OCI-LY7 (cell line): ENCODE results near the gene KRTAP10-3. TPM values are rescaled to one million over a fixed set of nuclear protein-coding genes. Genes with fewer than 3 reads are reported as not detected.

ENCODE experiments used
- BruUV-seq: library from RNA; stranded (reverse); fragments of 400-500 nt; replicated peaks from 2 replicates; lab custom pipeline; 2021; lab: Mats Ljungman, UMichigan
- CTCF ChIA-PET: fragments of 300-600 bp; sonication (Branson Sonifier 250); formaldehyde crosslinking; loops from one replicate; lab custom pipeline; 2022; ENCODE audit warnings: antibody characterized with exemption; ENCODE audit not compliant: unreplicated experiment; lab: Charles Lee
- POLR2A ChIA-PET: fragments of 300-600 bp; sonication (Branson Sonifier 250); formaldehyde crosslinking; loops from one replicate; lab custom pipeline; 2022; ENCODE audit warnings: antibody characterized with exemption; lab: Charles Lee
- DNase-seq: peaks from one replicate; pipeline ENCODE4 v3.0.0-alpha.2; 2015; ENCODE audit warnings: low spot score
- H2AFZ ChIP-seq: fragments of 200-600 bp; sonication (generic), shearing (Covaris generic); 2 replicates; pipeline ENCODE4 v1.6.1; 2014; ENCODE audit warnings: mild to moderate bottlenecking, antibody characterized with exemption, low read length, moderate library complexity
- H3K27ac ChIP-seq: fragments of 200-600 bp; sonication (generic); 2 replicates; pipeline ENCODE4 v1.5.1; 2014; ENCODE audit warnings: mixed run types, low read depth, mild to moderate bottlenecking, moderate library complexity, low read length, inconsistent platforms; ENCODE audit not compliant: poor library complexity, severe bottlenecking
- H3K36me3 ChIP-seq: fragments of 200-600 bp; sonication (generic); 2 replicates; pipeline ENCODE4 v1.6.1; 2014; ENCODE audit warnings: mild to moderate bottlenecking, antibody characterized with exemption, low read length, moderate library complexity, mixed read lengths; ENCODE audit not compliant: insufficient read depth
- H3K4me1 ChIP-seq: fragments of 200-600 bp; sonication (generic); 2 replicates; pipeline ENCODE4 v1.5.1; 2014; ENCODE audit warnings: mild to moderate bottlenecking, low read length; ENCODE audit not compliant: insufficient read depth, poor library complexity, severe bottlenecking
- H3K4me2 ChIP-seq: fragments of 200-600 bp; sonication (generic); 2 replicates; pipeline ENCODE4 v1.6.1; 2014; ENCODE audit warnings: mild to moderate bottlenecking, low read length
- H3K4me3 ChIP-seq: fragments of 200-600 bp; sonication (generic); 2 replicates; pipeline ENCODE4 v1.5.1; 2014; ENCODE audit warnings: mild to moderate bottlenecking, low read depth, low read length; ENCODE audit not compliant: poor library complexity, severe bottlenecking
- H3K79me2 ChIP-seq: fragments of 200-600 bp; sonication (generic); 2 replicates; pipeline ENCODE4 v1.6.1; 2016; ENCODE audit warnings: low read depth, mild to moderate bottlenecking, low read length, moderate library complexity, mixed read lengths; ENCODE audit not compliant: insufficient read depth
- H3K9me2 ChIP-seq: fragments of 200-600 bp; sonication (generic); 2 replicates; pipeline ENCODE4 v1.6.1; 2016; ENCODE audit warnings: mild to moderate bottlenecking, low read length, mixed read lengths; ENCODE audit not compliant: insufficient read depth
- H3K9me3 ChIP-seq: fragments of 200-600 bp; sonication (generic); 2 replicates; pipeline ENCODE4 v1.6.1; 2014; ENCODE audit warnings: mild to moderate bottlenecking, mixed run types, low read length, mixed read lengths
- H4K20me1 ChIP-seq: fragments of 200-600 bp; sonication (generic); 2 replicates; pipeline ENCODE4 v1.6.1; 2014; ENCODE audit warnings: mild to moderate bottlenecking, antibody characterized with exemption, low read length, moderate library complexity, mixed read lengths; ENCODE audit not compliant: insufficient read depth
- CTCF ChIP-seq: fragments of 200-600 bp; sonication (generic); conservative IDR thresholded peaks from 2 replicates; pipeline ENCODE4 v1.5.1; 2014; ENCODE audit warnings: mild to moderate bottlenecking, antibody characterized with exemption, low read length, moderate library complexity, mixed read lengths
- EZH2phosphoT487 ChIP-seq: fragments of 200-600 bp; sonication (generic); IDR thresholded peaks from 2 replicates; pipeline ENCODE4 v1.6.1; 2018; ENCODE audit warnings: low read depth, borderline replicate concordance, mild to moderate bottlenecking, mixed run types, antibody characterized with exemption, low read length, moderate library complexity, mixed read lengths
- intact Hi-C: fragments of 100-400 bp; cut with micrococcal nuclease; formaldehyde crosslinking; loops from one replicate; pipeline ENCODE4 v1.10.0; 2022; ENCODE audit not compliant: unreplicated experiment
- total RNA-seq, 2 experiments: library from RNA; depleted of rRNA in 1 of 2; stranded (reverse); fragments of >200 nt in 1 of 2; shearing (Covaris generic) in 1 of 2; gene quantifications; 2 replicates each; pipeline ENCODE4 v1.2.3, GENCODE V29; 2014 to 2022

KRTAP10-3 gene
- total RNA-seq, 2 experiments from 2014 or later = not detected

- BruUV-seq = no TSS peak
- no peak for TF ChIP-seq EZH2phosphoT487
- no peak for TF ChIP-seq CTCF
- H3K9me2 ChIP-seq = no peaks in the 10 kb centered on the region
- H3K4me2 ChIP-seq = no peak overlapping the region
- no peak for DNase-seq
- no peak overlapping the region for H3K27ac ChIP-seq
- no peaks in the 10 kb centered on the region for H4K20me1 ChIP-seq
- intact Hi-C loops = no loop called here
- CTCF ChIA-PET = no interaction called here
- POLR2A ChIA-PET = no interaction called here
- H3K9me3 ChIP-seq = peaks cover 10% of the 10 kb centered on the region; the same call in 1 of the 2 replicates
- no peaks in the 10 kb centered on the region for H3K79me2 ChIP-seq
- no peaks in the 10 kb centered on the region for H3K36me3 ChIP-seq
- no peak overlapping the region for H3K4me3 ChIP-seq
- H2AFZ ChIP-seq = no peak overlapping the region
- no peaks in the 10 kb centered on the region for H3K4me1 ChIP-seq
Measured at GRCh38 chr21:44579833-44580144, 21.2 kb upstream of the KRTAP10-3 start.

GRCh38 chr21:44579056-44579832 is 20.6 kb upstream of the KRTAP10-3 start:
- Histone ChIP-seq H3K27ac (no peak overlapping the region), H3K9me3 (peaks cover 10% of the 10 kb centered on the region; the same call in 1 of the 2 replicates), H3K79me2 (no peaks in the 10 kb centered on the region), H3K36me3 (no peaks in the 10 kb centered on the region), H3K4me2 (no peak overlapping the region), H3K9me2 (no peaks in the 10 kb centered on the region), H4K20me1 (no peaks in the 10 kb centered on the region), H3K4me3 (no peak overlapping the region), H2AFZ (no peak overlapping the region), H3K4me1 (no peaks in the 10 kb centered on the region)
- CTCF ChIA-PET = no interaction called here
- TF ChIP-seq CTCF (no peak), EZH2phosphoT487 (no peak)
- BruUV-seq = no TSS peak
- POLR2A ChIA-PET = no interaction called here
- intact Hi-C loops = no loop called here
- no peak for DNase-seq

- POLR2A ChIA-PET = no interaction called here
- Histone ChIP-seq H3K27ac (no peak overlapping the region), H3K4me1 (no peaks in the 10 kb centered on the region), H3K9me3 (peaks cover 10% of the 10 kb centered on the region; the same call in 1 of the 2 replicates), H3K79me2 (no peaks in the 10 kb centered on the region), H4K20me1 (no peaks in the 10 kb centered on the region), H3K4me2 (no peak overlapping the region), H3K9me2 (no peaks in the 10 kb centered on the region), H3K36me3 (no peaks in the 10 kb centered on the region), H2AFZ (no peak overlapping the region), H3K4me3 (no peak overlapping the region)
- no TSS peak for BruUV-seq
- TF ChIP-seq EZH2phosphoT487 (no peak), CTCF (no peak)
- CTCF ChIA-PET = no interaction called here
- intact Hi-C loops = no loop called here
- no peak for DNase-seq
Measured at GRCh38 chr21:44578371-44579055, 19.9 kb upstream of the KRTAP10-3 start.
